Kidney (tissue), 14 donors: ENCODE measurements around the gene IFFO2. TPM values are rescaled to one million over a fixed set of nuclear protein-coding genes. Genes with fewer than 3 reads are reported as not detected.
A peak's percentile ranks its signal among the peaks of the same experiment; 100 is the strongest.

Experiments
- DNase-seq, 5 donors: peaks; one replicate each; pipeline ENCODE4 v3.0.0-alpha.2; 2013 to 2020
- FAIRE-seq: peaks from 2 replicates; lab custom pipeline; 2012; peaks lifted over from hg19 to GRCh38; lab: Jason Lieb, UNC
- H3K27ac ChIP-seq, 2 donors: one replicate each; pipeline ENCODE4 v1.7.0; 2013; ENCODE audit warnings: low read depth in 2 of 2, low read length in 2 of 2, inconsistent platforms in 1 of 2
- H3K27me3 ChIP-seq: one replicate; pipeline ENCODE4 v1.7.1; 2013; ENCODE audit warnings: low read length, inconsistent platforms; ENCODE audit not compliant: control insufficient read depth, insufficient read depth
- H3K36me3 ChIP-seq, 3 donors: one replicate each; pipeline versions ENCODE4 v1.7.0 to v1.7.1; 2013; ENCODE audit warnings: low read length in 3 of 3, control low read depth in 1 of 3, inconsistent platforms in 1 of 3; ENCODE audit not compliant: insufficient read depth in 3 of 3, control insufficient read depth in 2 of 3
- H3K4me1 ChIP-seq, 3 donors: one replicate each; pipeline versions ENCODE4 v1.7.0 to v1.7.1; 2013; ENCODE audit warnings: low read length in 3 of 3, inconsistent platforms in 1 of 3, low read depth in 1 of 3; ENCODE audit not compliant: control insufficient read depth in 2 of 3, insufficient read depth in 2 of 3
- H3K4me3 ChIP-seq, 3 donors: one replicate each; pipeline versions ENCODE4 v1.7.0 to v1.8.1; 2013; ENCODE audit warnings: low read length in 3 of 3, control low read depth in 1 of 3, inconsistent platforms in 1 of 3
- H3K9ac ChIP-seq, 3 donors: one replicate each; pipeline versions ENCODE4 v1.7.0 to v1.7.1; 2013; ENCODE audit warnings: low read length in 3 of 3, control low read depth in 1 of 3, inconsistent platforms in 1 of 3
- H3K9me3 ChIP-seq, 3 donors: one replicate each; pipeline versions ENCODE4 v1.7.0 to v1.7.1; 2013; ENCODE audit warnings: low read length in 3 of 3, control low read depth in 1 of 3, inconsistent platforms in 1 of 3; ENCODE audit not compliant: control insufficient read depth in 2 of 3, insufficient read depth in 1 of 3
- CTCF ChIP-seq: IDR thresholded peaks from 3 replicates; pipeline ENCODE4 v1.5.1; 2012; ENCODE audit warnings: mild to moderate bottlenecking, moderate library complexity, borderline replicate concordance; ENCODE audit not compliant: insufficient read depth; ENCODE audit errors: extremely low read depth
- intact Hi-C: fragments of 100-400 bp; cut with DNase I; formaldehyde crosslinking; loops from one replicate; pipeline ENCODE4 v1.11.1; 2022
- polyA plus RNA-seq: library from polyadenylated mRNA; stranded (reverse); fragments of 350-450 nt; fragmentation: Illumina TruSeq; extraction: RNeasy Lipid Tissue Mini Kit (QIAGEN cat#74804); gene quantifications from one replicate; pipeline ENCODE4 v1.2.3, GENCODE V29; 2014; ENCODE audit warnings: low read depth, low replicate concordance; ENCODE audit not compliant: insufficient read depth
- total RNA-seq: library from RNA; stranded (reverse); fragmentation: NEBNext Ultra II Directional; extraction: Animal tissue kit (Norgen Biotek cat#: 25700); gene quantifications from one replicate; pipeline ENCODE4 v1.2.1, GENCODE V29; 2021
- donor health status: control.
- donor health status: control.
- donor health status: control.
- donor health status: control.
- donor health status: control.
- donor health status: DM: yes; HTN: yes; CAD: no.
- donor health status: Normal renal cell carcinoma (clear cell type).

The IFFO2 gene
- total and polyA plus RNA-seq, 2 donors from 2014 or later = 7.5 to 23.1 TPM

DNA sequence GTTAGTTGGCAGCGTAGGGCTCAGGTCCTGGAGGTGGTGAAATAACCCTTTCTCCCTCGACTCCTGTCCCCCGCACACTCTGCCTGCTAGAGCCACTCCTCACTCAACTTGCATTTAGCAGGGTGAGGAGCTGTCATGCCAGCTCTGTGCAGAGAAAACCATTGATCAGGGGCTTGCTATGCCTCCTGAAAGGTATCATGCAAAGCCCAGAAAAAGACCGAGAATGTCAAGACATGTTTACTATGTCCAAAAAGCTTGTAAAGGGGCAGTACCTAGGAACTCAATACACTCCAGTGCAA lies 72.1 kb downstream of the IFFO2 start:
- Histone ChIP-seq H3K9me3 (no peaks in the 10 kb centered on the region), H3K9ac (no peak overlapping the region), H3K4me3 (no peak overlapping the region), H3K27me3 (no peaks in the 10 kb centered on the region), H3K27ac (peak overlapping the region in 1 of 2 donors; percentile 18), H3K4me1 (peaks cover 0 to 53% (median 41%) of the 10 kb centered on the region in 3 donors), H3K36me3 (peaks cover 4 to 44% (median 18%) of the 10 kb centered on the region in 3 donors)
- DNase-seq (no peak), FAIRE-seq (no peak)
- TF ChIP-seq CTCF = no peak
- intact Hi-C loops = no loop called here

- no peak overlapping the region for H3K9ac ChIP-seq
- FAIRE-seq (no peak), DNase-seq (peak in 4 of 5 donors; percentile 66 to 78 (median 77))
- TF ChIP-seq CTCF = peak; percentile 83
- H3K27me3 ChIP-seq = no peaks in the 10 kb centered on the region
- H3K9me3 ChIP-seq = no peaks in the 10 kb centered on the region
- intact Hi-C loops = no loop called here
- H3K27ac ChIP-seq = peak overlapping the region in 1 of 2 donors; percentile 18
- H3K36me3 ChIP-seq = peaks cover 4 to 48% (median 18%) of the 10 kb centered on the region in 3 donors
- peaks cover 0 to 50% (median 38%) of the 10 kb centered on the region in 3 donors for H3K4me1 ChIP-seq
- H3K4me3 ChIP-seq = no peak overlapping the region
Measured at GRCh38 chr1:18883636-18884418, 72.6 kb downstream of the IFFO2 start.

DNA sequence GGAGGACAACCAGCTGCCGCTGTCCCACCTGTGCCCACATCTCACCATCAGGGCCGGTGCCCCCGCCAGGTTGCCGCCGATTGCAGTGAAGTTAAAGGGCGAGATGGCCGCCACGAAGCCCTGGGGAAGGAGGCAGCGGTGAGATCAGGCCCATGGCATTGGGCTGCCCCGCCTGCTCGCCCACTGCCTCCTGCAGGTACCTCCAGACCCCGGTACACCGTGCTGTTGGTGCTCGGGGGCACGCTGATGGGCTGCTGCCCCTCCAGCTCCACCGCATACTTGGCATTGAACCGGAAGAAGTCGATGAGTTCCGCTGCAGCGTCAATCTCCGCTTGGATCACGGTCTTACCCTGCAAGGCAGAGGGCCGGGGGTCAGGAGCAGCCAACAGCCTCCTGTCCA lies 73.4 kb downstream of the IFFO2 start:
- FAIRE-seq (no peak), DNase-seq (no peak)
- H3K36me3 ChIP-seq = peaks cover 4 to 46% (median 23%) of the 10 kb centered on the region in 3 donors
- H3K27ac ChIP-seq = peak overlapping the region; percentile 2 to 17
- peaks cover 0 to 44% (median 38%) of the 10 kb centered on the region in 3 donors for H3K4me1 ChIP-seq
- no peaks in the 10 kb centered on the region for H3K9me3 ChIP-seq
- no peak overlapping the region for H3K4me3 ChIP-seq
- intact Hi-C loops = no loop called here
- no peaks in the 10 kb centered on the region for H3K27me3 ChIP-seq
- TF ChIP-seq CTCF = no peak
- no peak overlapping the region for H3K9ac ChIP-seq
